ENCODE results near the gene ATAD3B.

Gene ATAD3B

DNA sequence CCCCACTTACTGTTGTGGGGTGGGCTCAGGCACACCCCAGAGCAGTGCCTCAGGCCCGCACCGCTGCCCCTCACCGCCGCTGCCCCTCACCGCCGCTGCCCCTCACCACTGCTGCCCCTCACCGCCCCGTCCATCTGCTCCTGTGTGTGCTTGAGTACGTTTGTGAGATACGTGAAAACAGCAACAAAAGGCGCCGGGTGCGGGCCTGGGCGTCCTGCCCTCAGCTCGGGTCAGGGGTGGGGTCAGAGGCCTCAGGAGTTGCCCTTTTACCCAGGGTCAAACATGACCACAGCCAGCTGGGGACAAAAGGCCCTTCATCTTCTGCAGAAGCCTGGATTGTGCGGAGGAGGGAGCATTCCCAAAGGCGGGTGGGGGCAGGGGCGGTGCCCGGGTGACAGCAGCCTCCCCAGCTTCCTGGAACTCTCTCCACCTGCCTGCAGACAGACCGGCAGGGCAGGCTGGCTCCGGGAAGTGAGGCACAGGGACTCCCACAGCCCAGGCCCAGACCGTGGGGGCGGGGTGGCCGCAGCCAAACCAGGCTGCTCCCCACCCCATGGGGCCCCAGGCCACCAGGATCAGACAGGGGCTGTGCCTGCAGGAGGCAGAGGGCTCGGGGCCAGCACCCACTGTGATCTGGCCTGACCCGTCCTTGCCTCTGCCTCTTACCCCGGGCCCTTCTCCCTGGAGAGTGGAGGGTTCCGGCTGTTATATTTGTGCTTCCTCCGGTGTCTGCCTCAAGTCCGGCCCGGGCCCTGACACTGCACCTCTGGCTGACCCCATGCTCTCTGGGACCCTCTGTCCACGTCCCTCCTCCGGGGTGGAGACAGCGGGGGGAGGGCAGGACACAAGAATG is 38.4 kb upstream of the ATAD3B start:
- no peaks in the 10 kb centered on the region for H3K4me1 ChIP-seq (ENCODE audit: control insufficient read depth, insufficient read depth, low read length)
- ChIA-PET POLR2A (interaction anchor here (0.6 to 1.4 kb wide), 3 partner anchors 25 to 55 kb away, joined by 3 to 8 read pairs (median 4); no protein-coding TSS in a partner anchor), CTCF (no interaction called here)
- TF ChIP-seq ZNF416 (tag by site-specific recombination; IDR thresholded peaks at IDR 0.05) (no peak), GLIS1 (tag by site-specific recombination; IDR thresholded peaks at IDR 0.05) (peak; percentile 66), EGR2 (tag by site-specific recombination; IDR thresholded peaks at IDR 0.05; ENCODE audit: low read depth) (peak; percentile 70), ZNF146 (tag by site-specific recombination; IDR thresholded peaks at IDR 0.05) (no peak), ZFHX2 (tag by site-specific recombination; conservative IDR thresholded peaks at IDR 0.05) (peak; percentile 80), SP7 (tag by site-specific recombination; IDR thresholded peaks at IDR 0.05) (peak; percentile 24; the same call in 1 of the 2 replicates), ZSCAN30 (tag by site-specific recombination; IDR thresholded peaks at IDR 0.05) (no peak), KLF1 (tag by site-specific recombination; IDR thresholded peaks at IDR 0.05) (peak; percentile 90), ZNF596 (tag by site-specific recombination; IDR thresholded peaks at IDR 0.05) (no peak), ZNF768 (tag by site-specific recombination; IDR thresholded peaks at IDR 0.05) (no peak), MEIS1 (CRISPR knock-in tag; IDR thresholded peaks at IDR 0.05; ENCODE audit: borderline replicate concordance) (no peak), ZIC2 (tag by site-specific recombination; IDR thresholded peaks at IDR 0.05) (peak; percentile 89), ZBTB7A (tag by site-specific recombination; IDR thresholded peaks at IDR 0.05; ENCODE audit: low read depth) (no peak), ZNF560 (tag by site-specific recombination; IDR thresholded peaks at IDR 0.05; ENCODE audit: borderline replicate concordance) (no peak), OSR2 (tag by site-specific recombination; IDR thresholded peaks at IDR 0.05) (no peak), KLF8 (tag by site-specific recombination; IDR thresholded peaks at IDR 0.05) (0 out of 2 replicates have a peak, but pooled peaks have one; percentile 14), SP2 (tag by site-specific recombination; IDR thresholded peaks at IDR 0.05) (peak; percentile 15; the same call in 1 of the 2 replicates), TCF7L2 (IDR thresholded peaks at IDR 0.05; ENCODE audit: borderline replicate concordance, low read depth, low read length) (no peak), ZNF600 (tag by site-specific recombination; IDR thresholded peaks at IDR 0.05) (peak; percentile 82), ZBTB20 (tag by site-specific recombination; IDR thresholded peaks at IDR 0.05) (peak; percentile 47; the same call in 1 of the 2 replicates), GLIS2 (tag by site-specific recombination; IDR thresholded peaks at IDR 0.05) (peak; percentile 46; the same call in 1 of the 2 replicates), ZNF624 (tag by site-specific recombination; IDR thresholded peaks at IDR 0.05) (no peak), ZNF785 (tag by site-specific recombination; IDR thresholded peaks at IDR 0.05) (no peak)
- TF ChIP-seq, protein P1, sequence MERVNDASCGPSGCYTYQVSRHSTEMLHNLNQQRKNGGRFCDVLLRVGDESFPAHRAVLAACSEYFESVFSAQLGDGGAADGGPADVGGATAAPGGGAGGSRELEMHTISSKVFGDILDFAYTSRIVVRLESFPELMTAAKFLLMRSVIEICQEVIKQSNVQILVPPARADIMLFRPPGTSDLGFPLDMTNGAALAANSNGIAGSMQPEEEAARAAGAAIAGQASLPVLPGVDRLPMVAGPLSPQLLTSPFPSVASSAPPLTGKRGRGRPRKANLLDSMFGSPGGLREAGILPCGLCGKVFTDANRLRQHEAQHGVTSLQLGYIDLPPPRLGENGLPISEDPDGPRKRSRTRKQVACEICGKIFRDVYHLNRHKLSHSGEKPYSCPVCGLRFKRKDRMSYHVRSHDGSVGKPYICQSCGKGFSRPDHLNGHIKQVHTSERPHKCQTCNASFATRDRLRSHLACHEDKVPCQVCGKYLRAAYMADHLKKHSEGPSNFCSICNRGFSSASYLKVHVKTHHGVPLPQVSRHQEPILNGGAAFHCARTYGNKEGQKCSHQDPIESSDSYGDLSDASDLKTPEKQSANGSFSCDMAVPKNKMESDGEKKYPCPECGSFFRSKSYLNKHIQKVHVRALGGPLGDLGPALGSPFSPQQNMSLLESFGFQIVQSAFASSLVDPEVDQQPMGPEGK (tag by site-specific recombination; IDR thresholded peaks at IDR 0.05) = peak; percentile 44
- TF ChIP-seq, protein P2, sequence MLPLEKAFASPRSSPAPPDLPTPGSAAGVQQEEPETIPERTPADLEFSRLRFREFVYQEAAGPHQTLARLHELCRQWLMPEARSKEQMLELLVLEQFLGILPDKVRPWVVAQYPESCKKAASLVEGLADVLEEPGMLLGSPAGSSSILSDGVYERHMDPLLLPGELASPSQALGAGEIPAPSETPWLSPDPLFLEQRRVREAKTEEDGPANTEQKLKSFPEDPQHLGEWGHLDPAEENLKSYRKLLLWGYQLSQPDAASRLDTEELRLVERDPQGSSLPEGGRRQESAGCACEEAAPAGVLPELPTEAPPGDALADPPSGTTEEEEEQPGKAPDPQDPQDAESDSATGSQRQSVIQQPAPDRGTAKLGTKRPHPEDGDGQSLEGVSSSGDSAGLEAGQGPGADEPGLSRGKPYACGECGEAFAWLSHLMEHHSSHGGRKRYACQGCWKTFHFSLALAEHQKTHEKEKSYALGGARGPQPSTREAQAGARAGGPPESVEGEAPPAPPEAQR (tag by site-specific recombination; IDR thresholded peaks at IDR 0.05) = no peak
- peaks cover 0 to 3% of the 10 kb centered on the region in 2 experiments; a peak in 1 of 3 replicates for H3K36me3 ChIP-seq (ENCODE audit: control insufficient read depth in 2 of 2, insufficient read depth in 1 of 2, low read length in 2 of 2)
- no peak overlapping the region for H3K27ac ChIP-seq (ENCODE audit: extremely low read depth, low read depth, low read length)
- no peak overlapping the region for H3K4me3 ChIP-seq (ENCODE audit: low read depth, low read length)
- H3K9me3 ChIP-seq (ENCODE audit: control insufficient read depth, insufficient read depth, low read depth, low read length) = no peaks in the 10 kb centered on the region

Data from HEK293 (cell line).